Osteoblast (primary cell): ENCODE data around the gene KAT6B. TPM values are rescaled to one million over a fixed set of nuclear protein-coding genes. Genes with fewer than 3 reads are reported as not detected.
A peak's percentile ranks its signal among the peaks of the same experiment; 100 is the strongest.

Source experiments
- DNase-seq: peaks from one replicate; pipeline ENCODE4 v3.0.0; 2011; ENCODE audit warnings: low spot score, mixed read lengths; ENCODE audit not compliant: insufficient read length; ENCODE audit errors: missing footprints
- H2AFZ ChIP-seq: 2 replicates; pipeline ENCODE4 v1.6.0; 2011; ENCODE audit warnings: mild to moderate bottlenecking, low read length
- H3K27ac ChIP-seq: 2 replicates; pipeline ENCODE4 v1.5.1; 2011; ENCODE audit warnings: mild to moderate bottlenecking, low read depth, low read length, moderate library complexity
- H3K27me3 ChIP-seq: 2 replicates; pipeline ENCODE4 v1.6.0; 2012; ENCODE audit warnings: mild to moderate bottlenecking, control low read depth, inconsistent platforms, low read length, moderate library complexity; ENCODE audit not compliant: insufficient read depth
- H3K36me3 ChIP-seq: 2 replicates; pipeline ENCODE4 v1.5.1; 2011; ENCODE audit warnings: mild to moderate bottlenecking, low read length, control low read depth, moderate library complexity; ENCODE audit not compliant: insufficient read depth
- H3K4me1 ChIP-seq: 2 replicates; pipeline ENCODE4 v1.5.1; 2011; ENCODE audit warnings: mild to moderate bottlenecking, low read length, control low read depth, moderate library complexity; ENCODE audit not compliant: insufficient read depth
- H3K4me2 ChIP-seq: 2 replicates; pipeline ENCODE4 v1.6.0; 2011; ENCODE audit warnings: mild to moderate bottlenecking, low read length; ENCODE audit not compliant: insufficient read depth
- H3K4me3 ChIP-seq: fragments of 200-600 bp; sonication (generic); 3 replicates; pipeline ENCODE4 v1.5.1; 2012; ENCODE audit warnings: mild to moderate bottlenecking, low read length, inconsistent platforms; ENCODE audit not compliant: insufficient read depth
- H3K79me2 ChIP-seq: 2 replicates; pipeline ENCODE4 v1.6.0; 2012; ENCODE audit warnings: mild to moderate bottlenecking, low read length, control low read depth, inconsistent platforms; ENCODE audit not compliant: insufficient read depth
- H3K9me3 ChIP-seq: 2 replicates; pipeline ENCODE4 v1.5.1; 2011; ENCODE audit warnings: low read depth, low read length, control low read depth
- H4K20me1 ChIP-seq: 2 replicates; pipeline ENCODE4 v1.6.0; 2012; ENCODE audit warnings: mild to moderate bottlenecking, low read length, control low read depth; ENCODE audit not compliant: insufficient read depth
- total RNA-seq: library from RNA; depleted of rRNA; stranded (reverse); fragments of >200 nt; gene quantifications from 2 replicates; pipeline ENCODE4 v1.2.3, GENCODE V29; 2012
- TF ChIP-seq, protein P1 (sequence below): IDR thresholded peaks from 2 replicates; pipeline ENCODE4 v1.5.1; 2011; ENCODE audit warnings: mild to moderate bottlenecking, low read depth, low read length, moderate library complexity; ENCODE audit errors: extremely low read depth

Gene KAT6B
- total RNA-seq, 1 donor: 24.6 TPM

DNA sequence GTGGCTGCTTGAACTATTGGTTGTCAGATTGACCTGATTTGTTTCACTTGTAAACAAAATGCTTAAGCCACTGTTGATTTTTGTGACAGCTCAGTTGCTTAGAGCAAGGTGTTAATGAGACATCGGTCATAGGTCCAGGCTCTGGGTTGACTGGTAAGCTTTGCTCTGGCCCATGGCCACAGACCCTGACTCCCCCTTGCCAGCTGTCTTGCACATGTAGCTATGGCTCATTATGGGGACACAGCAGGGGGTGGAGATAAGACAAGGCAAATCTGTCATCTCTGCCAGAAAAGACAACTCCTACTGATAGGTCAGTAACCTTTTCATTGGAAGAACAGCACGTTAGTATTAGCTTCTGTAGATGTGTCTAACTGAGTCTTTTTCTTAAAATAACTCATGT, 95.3 kb downstream of the KAT6B start:
- H3K79me2 ChIP-seq: peaks cover 58% of the 10 kb centered on the region
- H3K27ac ChIP-seq: no peak overlapping the region
- H4K20me1 ChIP-seq: peaks cover 7% of the 10 kb centered on the region
- H2AFZ ChIP-seq: no peak overlapping the region
- H3K4me1 ChIP-seq: peaks cover 46% of the 10 kb centered on the region
- H3K4me3 ChIP-seq: no peak overlapping the region
- DNase-seq: no peak
- TF ChIP-seq, protein P1, sequence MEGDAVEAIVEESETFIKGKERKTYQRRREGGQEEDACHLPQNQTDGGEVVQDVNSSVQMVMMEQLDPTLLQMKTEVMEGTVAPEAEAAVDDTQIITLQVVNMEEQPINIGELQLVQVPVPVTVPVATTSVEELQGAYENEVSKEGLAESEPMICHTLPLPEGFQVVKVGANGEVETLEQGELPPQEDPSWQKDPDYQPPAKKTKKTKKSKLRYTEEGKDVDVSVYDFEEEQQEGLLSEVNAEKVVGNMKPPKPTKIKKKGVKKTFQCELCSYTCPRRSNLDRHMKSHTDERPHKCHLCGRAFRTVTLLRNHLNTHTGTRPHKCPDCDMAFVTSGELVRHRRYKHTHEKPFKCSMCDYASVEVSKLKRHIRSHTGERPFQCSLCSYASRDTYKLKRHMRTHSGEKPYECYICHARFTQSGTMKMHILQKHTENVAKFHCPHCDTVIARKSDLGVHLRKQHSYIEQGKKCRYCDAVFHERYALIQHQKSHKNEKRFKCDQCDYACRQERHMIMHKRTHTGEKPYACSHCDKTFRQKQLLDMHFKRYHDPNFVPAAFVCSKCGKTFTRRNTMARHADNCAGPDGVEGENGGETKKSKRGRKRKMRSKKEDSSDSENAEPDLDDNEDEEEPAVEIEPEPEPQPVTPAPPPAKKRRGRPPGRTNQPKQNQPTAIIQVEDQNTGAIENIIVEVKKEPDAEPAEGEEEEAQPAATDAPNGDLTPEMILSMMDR: no peak
- no peaks in the 10 kb centered on the region for H3K27me3 ChIP-seq
- H3K4me2 ChIP-seq: no peak overlapping the region
- no peaks in the 10 kb centered on the region for H3K36me3 ChIP-seq
- no peaks in the 10 kb centered on the region for H3K9me3 ChIP-seq

- Histone ChIP-seq H3K27me3 (no peaks in the 10 kb centered on the region), H3K36me3 (no peaks in the 10 kb centered on the region), H3K4me1 (peaks cover 43% of the 10 kb centered on the region), H3K4me3 (no peak overlapping the region), H3K27ac (peak overlapping the region; percentile 80), H2AFZ (no peak overlapping the region), H3K79me2 (peaks cover 66% of the 10 kb centered on the region), H3K9me3 (no peaks in the 10 kb centered on the region), H4K20me1 (no peaks in the 10 kb centered on the region), H3K4me2 (peak overlapping the region; percentile 77)
- no peak for DNase-seq
- TF ChIP-seq, protein P1: no peak
Measured at GRCh38 chr10:74922921-74923320, 96.5 kb downstream of the KAT6B start.

DNA sequence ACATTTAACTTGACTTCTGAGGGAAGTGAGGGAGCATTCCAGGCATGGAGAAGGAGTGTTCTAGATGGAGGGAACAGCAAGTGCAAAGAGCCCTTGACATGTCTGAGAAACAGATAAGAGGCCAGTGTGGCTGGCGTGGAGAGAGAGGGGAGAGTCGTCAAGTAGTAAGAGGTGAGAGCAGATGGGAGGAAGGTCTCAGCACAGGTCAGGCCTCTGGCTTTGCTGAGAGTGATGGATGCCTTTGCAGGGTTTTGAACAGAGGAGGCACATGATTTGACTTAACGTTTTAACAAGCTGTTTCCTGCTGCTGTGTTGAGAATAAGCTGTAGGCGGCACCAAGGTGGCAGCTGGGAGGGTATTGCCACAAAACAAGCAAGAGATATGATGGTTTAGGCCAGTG, 97.2 kb downstream of the KAT6B start:
- TF ChIP-seq, protein P1: no peak
- no peaks in the 10 kb centered on the region for H3K36me3 ChIP-seq
- peak overlapping the region; percentile 77 for H3K4me2 ChIP-seq
- no peak overlapping the region for H3K4me3 ChIP-seq
- H3K27me3 ChIP-seq: no peaks in the 10 kb centered on the region
- H3K79me2 ChIP-seq: peaks cover 64% of the 10 kb centered on the region
- DNase-seq: no peak
- no peaks in the 10 kb centered on the region for H4K20me1 ChIP-seq
- peak overlapping the region; percentile 80 for H3K27ac ChIP-seq
- peaks cover 49% of the 10 kb centered on the region for H3K4me1 ChIP-seq
- H2AFZ ChIP-seq: no peak overlapping the region
- H3K9me3 ChIP-seq: no peaks in the 10 kb centered on the region

- Histone ChIP-seq H2AFZ (no peak overlapping the region), H3K79me2 (peaks cover 61% of the 10 kb centered on the region), H3K27ac (peak overlapping the region; percentile 80), H3K36me3 (no peaks in the 10 kb centered on the region), H3K9me3 (no peaks in the 10 kb centered on the region), H3K4me2 (peak overlapping the region; percentile 77), H4K20me1 (no peaks in the 10 kb centered on the region), H3K4me1 (peaks cover 57% of the 10 kb centered on the region), H3K27me3 (no peaks in the 10 kb centered on the region), H3K4me3 (peak overlapping the region; percentile 32)
- peak; percentile 62 for DNase-seq
- TF ChIP-seq, protein P1: no peak
Measured at GRCh38 chr10:74924251-74924963, 98.0 kb downstream of the KAT6B start.
